Loucy (cell line): ENCODE measurements around the gene FBP2.

Experiments used
- CTCF ChIP-seq: fragments of 200-600 bp; sonication (generic); conservative IDR thresholded peaks from 2 replicates; pipeline ENCODE4 v1.5.1; 2014; ENCODE audit warnings: mild to moderate bottlenecking, antibody characterized with exemption, low read length
- EZH2phosphoT487 ChIP-seq: fragments of 200-600 bp; IDR thresholded peaks from 2 replicates; pipeline ENCODE4 v1.6.1; 2018; ENCODE audit warnings: antibody characterized with exemption, mild to moderate bottlenecking, moderate library complexity, borderline replicate concordance

DNA sequence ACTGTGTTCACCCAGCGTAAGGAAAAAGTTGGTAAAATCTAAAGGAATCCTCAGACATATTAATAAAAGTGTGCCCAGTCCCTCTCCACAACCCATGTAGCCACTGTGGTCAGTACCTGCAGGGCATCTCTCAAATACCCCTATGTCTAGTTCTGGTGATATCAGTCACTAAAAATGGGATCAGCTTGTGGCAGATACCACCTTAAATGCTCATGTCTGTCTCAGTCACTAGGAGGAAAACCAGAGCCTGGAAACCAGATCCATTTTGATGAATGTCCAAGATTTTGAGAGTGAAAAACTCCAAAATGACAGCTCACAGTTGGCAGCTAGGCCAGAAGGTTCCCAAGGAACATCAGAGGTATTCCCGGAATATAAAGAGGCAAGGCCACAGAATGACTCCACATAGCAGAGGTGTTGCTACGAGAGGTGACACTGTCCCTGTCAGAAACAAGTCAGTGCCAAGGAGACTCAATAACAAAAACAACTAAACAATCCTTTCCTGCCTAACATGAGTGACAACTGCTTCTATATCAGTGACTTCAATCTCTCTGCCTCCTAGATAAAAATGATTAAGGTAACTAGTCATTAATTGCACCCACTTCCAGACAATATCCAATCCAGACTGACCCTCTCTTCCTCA, 25.3 kb downstream of the FBP2 start:
- no peak for TF ChIP-seq CTCF
- TF ChIP-seq EZH2phosphoT487: no peak
